GM23338 (cell line): ENCODE data around the gene OR52L1. TPM values are rescaled to one million over a fixed set of nuclear protein-coding genes. Genes with fewer than 3 reads are reported as not detected.

ENCODE experiments used
- ATAC-seq: fragments of 200-7000 bp; cut with Tn5 transposase; 3 replicates; pipeline ENCODE4 v1.9.1; 2020
- DNase-seq: peaks from one replicate; pipeline ENCODE4 v3.0.0-alpha.2; 2015; ENCODE audit warnings: low spot score
- H2AFZ ChIP-seq: fragments of 200-600 bp; sonication (generic); 2 replicates; pipeline ENCODE4 v1.8.0; 2016; ENCODE audit warnings: antibody characterized with exemption, mild to moderate bottlenecking, moderate library complexity
- H3F3A ChIP-seq: fragments of 200-600 bp; sonication (generic); replicated peaks from 2 replicates; pipeline ENCODE4 v1.8.0; 2017; ENCODE audit warnings: antibody characterized with exemption, mixed run types, low read depth
- H3K27ac ChIP-seq: fragments of 200-600 bp; sonication (generic); 2 replicates; pipeline ENCODE4 v1.6.1; 2016; ENCODE audit warnings: low read depth
- H3K27me3 ChIP-seq: fragments of 200-600 bp; sonication (generic); 2 replicates; pipeline ENCODE4 v1.8.0; 2016; ENCODE audit warnings: mild to moderate bottlenecking, mixed run types, moderate library complexity; ENCODE audit not compliant: insufficient read depth
- H3K36me3 ChIP-seq: fragments of 200-600 bp; sonication (generic); 2 replicates; pipeline ENCODE4 v1.8.0; 2016; ENCODE audit warnings: mild to moderate bottlenecking; ENCODE audit not compliant: insufficient read depth
- H3K4me1 ChIP-seq: fragments of 200-600 bp; sonication (generic); 2 replicates; pipeline ENCODE4 v1.8.0; 2016; ENCODE audit warnings: mild to moderate bottlenecking, moderate library complexity; ENCODE audit not compliant: insufficient read depth
- H3K4me2 ChIP-seq: fragments of 200-600 bp; sonication (generic); 2 replicates; pipeline ENCODE4 v1.7.1; 2017; ENCODE audit warnings: mixed run types
- H3K4me3 ChIP-seq: fragments of 200-600 bp; sonication (generic); 2 replicates; pipeline ENCODE4 v1.6.1; 2016; ENCODE audit warnings: mixed run types
- H3K79me2 ChIP-seq: fragments of 200-600 bp; sonication (generic); replicated peaks from 2 replicates; pipeline ENCODE4 v1.8.0; 2017; ENCODE audit warnings: mild to moderate bottlenecking; ENCODE audit not compliant: insufficient read depth
- H3K9me2 ChIP-seq: fragments of 200-600 bp; sonication (generic); 2 replicates; pipeline ENCODE4 v1.8.0; 2017; ENCODE audit not compliant: insufficient read depth
- H4K20me1 ChIP-seq: fragments of 200-600 bp; sonication (generic); replicated peaks from 2 replicates; pipeline ENCODE4 v1.8.0; 2017; ENCODE audit warnings: mild to moderate bottlenecking; ENCODE audit not compliant: insufficient read depth
- H3K27ac Mint-ChIP-seq: 2 replicates; pipeline ENCODE4 v1.8.0; 2020; ENCODE audit warnings: inconsistent platforms, mild to moderate bottlenecking, moderate library complexity, mixed read lengths
- H3K27me3 Mint-ChIP-seq: 3 replicates; pipeline ENCODE4 v1.8.0; 2022; ENCODE audit warnings: low read depth, mild to moderate bottlenecking, moderate library complexity, mixed read lengths, inconsistent platforms; ENCODE audit not compliant: insufficient read depth, poor library complexity
- H3K36me3 Mint-ChIP-seq: 3 replicates; pipeline ENCODE4 v1.8.0; 2021; ENCODE audit warnings: low read depth, mild to moderate bottlenecking, inconsistent platforms, moderate library complexity, mixed read lengths
- H3K4me1 Mint-ChIP-seq: 3 replicates; pipeline ENCODE4 v1.8.0; 2020; ENCODE audit warnings: mild to moderate bottlenecking, inconsistent platforms, mixed read lengths
- H3K4me3 Mint-ChIP-seq: 3 replicates; pipeline ENCODE4 v1.8.0; 2021; ENCODE audit warnings: moderate library complexity, mild to moderate bottlenecking, inconsistent platforms, mixed read lengths
- H3K9me3 Mint-ChIP-seq: 3 replicates; pipeline ENCODE4 v1.8.0; 2020; ENCODE audit warnings: moderate library complexity, mild to moderate bottlenecking, inconsistent platforms, mixed read lengths
- CTCF ChIP-seq, 2 experiments: fragments of 200-600 bp in 1 of 2; sonication (generic) in 1 of 2; conservative IDR thresholded peaks; 2 replicates each; pipeline versions ENCODE4 v1.5.1 to v1.6.1; 2016 to 2017; ENCODE audit warnings: antibody characterized with exemption in 2 of 2, low read depth in 2 of 2, mild to moderate bottlenecking in 2 of 2, moderate library complexity in 1 of 2
- ZNF462 ChIP-seq: fragments of 250-450 bp; sonication (Bioruptor Pico); IDR thresholded peaks from 2 replicates; pipeline ENCODE4 v1.5.0; 2020; ENCODE audit warnings: mild to moderate bottlenecking, moderate library complexity
- polyA plus RNA-seq: library from polyadenylated mRNA; unstranded; fragments of >200 nt; fragmentation: Nextera tagmentation; extraction: Ambion mirVana; gene quantifications from 2 replicates; pipeline ENCODE4 v1.2.1, GENCODE V29; 2016
- total RNA-seq: library from RNA; depleted of rRNA; stranded (reverse); fragments of >200 nt; shearing (Covaris generic); gene quantifications from 2 replicates; pipeline ENCODE4 v1.2.3, GENCODE V29; 2014

OR52L1 gene
- total and polyA plus RNA-seq, 2 experiments from 2014 or later = 0.17 TPM; not detected in 1

GRCh38 chr11:6022956-6023355 is 36.2 kb upstream of the OR52L1 start:
- no peaks in the 10 kb centered on the region for H3K36me3 Mint-ChIP-seq
- peak; percentile 79 for DNase-seq

More at GRCh38 chr11:6022956-6023355, 36.2 kb upstream of the OR52L1 start:
- no peaks in the 10 kb centered on the region; the same call in 2 of the 3 replicates for H3K4me1 Mint-ChIP-seq
- no peak overlapping the region for H3K4me3 Mint-ChIP-seq
- Histone ChIP-seq H3K4me2 (no peak overlapping the region), H3K9me2 (no peaks in the 10 kb centered on the region), H3K27me3 (peaks cover 11% of the 10 kb centered on the region; the same call in 1 of the 2 replicates), H3K4me1 (peaks cover 8% of the 10 kb centered on the region; the same call in 1 of the 2 replicates), H3K36me3 (no peaks in the 10 kb centered on the region), H4K20me1 (no peaks in the 10 kb centered on the region), H2AFZ (no peak overlapping the region), H3K79me2 (no peaks in the 10 kb centered on the region), H3K4me3 (no peak overlapping the region), H3K27ac (no peak overlapping the region), H3F3A (no peaks in the 10 kb centered on the region)
- no peaks in the 10 kb centered on the region for H3K9me3 Mint-ChIP-seq
- TF ChIP-seq ZNF462 = no peak
- peak; percentile 79 to 85 for TF ChIP-seq CTCF (conservative IDR thresholded peaks at IDR 0.05; ENCODE audit: low read depth in 2 of 2)
- no peak overlapping the region for H3K27ac Mint-ChIP-seq
- peaks cover 2% of the 10 kb centered on the region for H3K27me3 Mint-ChIP-seq
- ATAC-seq = peak; percentile 79
